Natural killer cell (primary cell): ENCODE data around the gene CEP83. TPM values are rescaled to one million over a fixed set of nuclear protein-coding genes. Genes with fewer than 3 reads are reported as not detected.

ENCODE experiments used
- ATAC-seq, 3 donors: fragments of 150-1000 bp in 2 of 3; fragments of 200-7000 bp in 1 of 3; cut with Tn5 transposase; 1 replicate in 1 of 3; 2 replicates in 2 of 3; pipeline ENCODE4 v1.10.0; 2021; ENCODE audit warnings: mild to moderate bottlenecking in 2 of 3, moderate library complexity in 2 of 3
- DNase-seq, 2 donors: peaks; one replicate each; pipeline versions ENCODE4 v3.0.0 to v3.0.0-alpha.2; 2013 to 2021; ENCODE audit warnings: mixed read lengths in 1 of 2
- H3K27ac ChIP-seq: one replicate; pipeline ENCODE4 v1.5.1; 2013; ENCODE audit warnings: mild to moderate bottlenecking, low read length
- H3K27me3 ChIP-seq: one replicate; pipeline ENCODE4 v1.6.1; 2013; ENCODE audit warnings: low read length; ENCODE audit not compliant: control insufficient read depth, insufficient read depth
- H3K36me3 ChIP-seq: one replicate; pipeline ENCODE4 v1.6.1; 2013; ENCODE audit warnings: low read length; ENCODE audit not compliant: control insufficient read depth, insufficient read depth
- H3K4me1 ChIP-seq: one replicate; pipeline ENCODE4 v1.6.1; 2013; ENCODE audit warnings: low read length; ENCODE audit not compliant: control insufficient read depth, insufficient read depth
- H3K4me3 ChIP-seq: one replicate; pipeline ENCODE4 v1.5.1; 2013; ENCODE audit warnings: low read length
- H3K9me3 ChIP-seq: one replicate; pipeline ENCODE4 v1.6.1; 2013; ENCODE audit warnings: low read length; ENCODE audit not compliant: control insufficient read depth, insufficient read depth
- H3K27ac Mint-ChIP-seq, 2 donors: one replicate each; pipeline ENCODE4 v1.8.0; 2022; ENCODE audit warnings: mild to moderate bottlenecking in 2 of 2, mixed read lengths in 2 of 2, moderate library complexity in 1 of 2
- H3K27me3 Mint-ChIP-seq, 2 donors: one replicate each; pipeline ENCODE4 v1.8.0; 2022; ENCODE audit warnings: low read depth in 2 of 2, mixed read lengths in 2 of 2
- H3K36me3 Mint-ChIP-seq: one replicate; pipeline ENCODE4 v1.8.0; 2022; ENCODE audit warnings: mixed read lengths
- H3K4me1 Mint-ChIP-seq, 2 donors: one replicate each; pipeline ENCODE4 v1.8.0; 2022; ENCODE audit warnings: mixed read lengths in 2 of 2
- H3K4me3 Mint-ChIP-seq: one replicate; pipeline ENCODE4 v1.8.0; 2022; ENCODE audit warnings: mild to moderate bottlenecking, moderate library complexity, mixed read lengths
- H3K9me3 Mint-ChIP-seq, 2 donors: one replicate each; pipeline ENCODE4 v1.8.0; 2022; ENCODE audit warnings: mixed read lengths in 2 of 2
- CTCF ChIP-seq: fragments of 200-600 bp; IDR thresholded peaks from one replicate; pipeline ENCODE4 v1.8.0; 2022; ENCODE audit warnings: antibody characterized with exemption
- WGBS: methylation state at CpG from one replicate; pipeline ENCODE4 v1.1.7; 2013; ENCODE audit warnings: missing lambda C conversion rate; ENCODE audit not compliant: insufficient coverage; 5-methylcytosine and 5-hydroxymethylcytosine counted together
- intact Hi-C: fragments of 100-400 bp; cut with micrococcal nuclease; formaldehyde crosslinking; loops from one replicate; pipeline ENCODE4 v1.14.2; 2022
- total RNA-seq, 4 donors: library from RNA; stranded (reverse); fragments of 120-200 nt in 1 of 4; gene quantifications; one replicate each; pipeline versions ENCODE4 v1.2.3 to v1.2.4, GENCODE V29; 2013 to 2022

The CEP83 gene
- total RNA-seq, 3 donors from 2014 or later (not counting 1 experiment from before 2014, with no cell fraction given): 13.3 to 19.3 (median 15.2) TPM

DNA sequence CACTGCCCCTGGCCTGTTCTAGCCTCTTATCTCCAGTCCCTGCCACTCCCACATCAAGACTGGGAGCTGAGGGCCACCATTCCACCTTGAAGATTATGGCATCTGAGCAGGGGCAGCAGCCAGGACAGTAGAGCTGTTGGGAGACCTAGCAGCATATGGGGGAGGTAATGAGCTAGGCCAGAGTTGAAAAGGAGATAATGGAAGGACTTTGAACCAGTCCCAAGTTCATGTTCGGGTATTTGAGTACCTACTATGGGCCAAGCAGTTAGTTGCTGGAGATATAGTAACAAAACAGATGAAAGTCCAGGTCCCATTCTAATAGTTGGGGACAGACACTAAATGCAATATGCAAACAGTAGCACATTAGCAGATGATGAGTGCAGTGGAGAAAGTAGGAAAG, 159.8 kb downstream of the CEP83 start:
- Histone ChIP-seq H3K4me3 (no peak overlapping the region), H3K27me3 (no peaks in the 10 kb centered on the region), H3K36me3 (peaks cover 68% of the 10 kb centered on the region), H3K27ac (no peak overlapping the region), H3K9me3 (no peaks in the 10 kb centered on the region), H3K4me1 (no peaks in the 10 kb centered on the region)
- Mint-ChIP-seq H3K27me3 (no peaks in the 10 kb centered on the region), H3K4me1 (peaks cover 6 to 16% of the 10 kb centered on the region in 2 donors), H3K9me3 (no peaks in the 10 kb centered on the region), H3K4me3 (no peak overlapping the region), H3K27ac (peak overlapping the region in 1 of 2 donors; percentile 3), H3K36me3 (peaks cover 32% of the 10 kb centered on the region)
- WGBS: 97% methylated on average over 1 of the region's 1 CpG
- intact Hi-C loops: no loop called here
- DNase-seq: no peak
- TF ChIP-seq CTCF: no peak
- no peak for ATAC-seq

DNA sequence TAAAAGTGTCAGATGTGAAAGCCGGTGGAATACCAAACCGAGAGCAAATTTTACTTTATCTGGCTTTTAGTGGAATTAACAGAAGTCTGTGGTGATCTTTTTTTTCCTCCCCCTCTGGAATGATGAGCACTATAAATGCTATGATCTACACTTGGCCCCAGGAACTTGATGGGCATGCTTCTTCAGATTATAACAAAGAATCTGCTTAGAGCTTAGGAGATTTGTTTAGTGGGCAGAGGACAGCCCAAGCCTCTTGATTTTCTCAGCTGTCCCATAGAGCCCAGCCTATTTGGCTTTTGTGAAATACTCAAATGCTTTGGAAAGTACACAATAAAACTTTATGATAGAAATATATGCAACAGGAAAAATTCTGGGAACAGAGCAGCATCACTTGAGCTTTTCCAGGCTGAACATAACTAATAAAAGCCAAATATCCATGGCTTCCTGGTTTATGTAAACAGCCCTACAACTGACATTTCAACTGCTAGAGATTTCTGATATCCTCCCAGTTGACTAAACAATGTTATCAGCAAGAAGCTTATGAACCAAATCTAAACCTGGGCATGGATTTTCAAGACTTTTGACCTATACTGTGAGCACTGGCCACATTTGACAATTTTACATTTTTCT, 161.7 kb downstream of the CEP83 start:
- H3K27me3 Mint-ChIP-seq: no peaks in the 10 kb centered on the region
- no peak for DNase-seq
- H3K9me3 Mint-ChIP-seq: no peaks in the 10 kb centered on the region
- intact Hi-C loops: no loop called here
- 83% methylated on average over 1 of the region's 2 CpGs for WGBS
- H3K4me1 Mint-ChIP-seq: peaks cover 13 to 20% of the 10 kb centered on the region in 2 donors
- no peak for ATAC-seq
- H3K4me3 ChIP-seq: no peak overlapping the region
- H3K4me3 Mint-ChIP-seq: no peak overlapping the region
- H3K27me3 ChIP-seq: no peaks in the 10 kb centered on the region
- H3K27ac ChIP-seq: peak overlapping the region; percentile 11
- peaks cover 38% of the 10 kb centered on the region for H3K36me3 Mint-ChIP-seq
- TF ChIP-seq CTCF: no peak
- no peaks in the 10 kb centered on the region for H3K9me3 ChIP-seq
- H3K4me1 ChIP-seq: no peaks in the 10 kb centered on the region
- H3K27ac Mint-ChIP-seq: no peak overlapping the region
- H3K36me3 ChIP-seq: peaks cover 52% of the 10 kb centered on the region

DNA sequence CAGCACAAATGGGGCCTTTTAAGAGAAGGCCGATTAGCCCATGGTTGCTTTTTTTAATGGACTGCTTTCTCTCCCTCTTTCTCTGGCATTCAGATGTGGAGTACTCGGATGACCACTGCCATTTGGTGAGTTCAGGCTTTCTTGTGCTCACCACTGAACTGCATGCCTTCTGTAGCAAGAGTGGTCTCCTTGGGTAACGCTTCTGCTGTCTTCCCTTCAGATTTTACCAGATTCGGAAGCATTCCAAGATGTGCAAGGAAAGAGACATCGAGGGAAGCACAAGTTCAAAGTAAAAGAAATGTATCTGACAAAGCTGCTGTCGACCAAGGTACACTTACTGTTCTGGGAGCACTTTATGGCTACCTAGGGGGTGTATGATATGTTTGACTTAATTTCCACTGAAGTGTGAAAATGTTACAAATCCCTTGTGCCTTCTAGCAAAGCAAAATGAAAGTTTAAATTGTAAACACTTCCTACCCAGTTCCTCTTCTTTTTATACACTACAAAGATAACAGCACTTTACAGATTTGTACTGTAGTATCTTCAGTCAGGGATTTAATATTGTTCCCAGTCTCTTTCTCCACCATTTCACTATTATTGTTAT, 162.5 kb downstream of the CEP83 start:
- WGBS: 92% methylated on average over 6 of the region's 6 CpGs
- Mint-ChIP-seq H3K4me1 (peaks cover 11 to 22% of the 10 kb centered on the region in 2 donors), H3K36me3 (peaks cover 33% of the 10 kb centered on the region), H3K9me3 (no peaks in the 10 kb centered on the region), H3K4me3 (no peak overlapping the region), H3K27me3 (no peaks in the 10 kb centered on the region), H3K27ac (no peak overlapping the region)
- Histone ChIP-seq H3K27ac (peak overlapping the region; percentile 45), H3K4me3 (no peak overlapping the region), H3K9me3 (no peaks in the 10 kb centered on the region), H3K27me3 (no peaks in the 10 kb centered on the region), H3K36me3 (peaks cover 45% of the 10 kb centered on the region), H3K4me1 (no peaks in the 10 kb centered on the region)
- ATAC-seq: no peak
- intact Hi-C loops: no loop called here
- no peak for DNase-seq
- no peak for TF ChIP-seq CTCF
